ENCODE results near the gene MTMR12.

The MTMR12 gene

DNA sequence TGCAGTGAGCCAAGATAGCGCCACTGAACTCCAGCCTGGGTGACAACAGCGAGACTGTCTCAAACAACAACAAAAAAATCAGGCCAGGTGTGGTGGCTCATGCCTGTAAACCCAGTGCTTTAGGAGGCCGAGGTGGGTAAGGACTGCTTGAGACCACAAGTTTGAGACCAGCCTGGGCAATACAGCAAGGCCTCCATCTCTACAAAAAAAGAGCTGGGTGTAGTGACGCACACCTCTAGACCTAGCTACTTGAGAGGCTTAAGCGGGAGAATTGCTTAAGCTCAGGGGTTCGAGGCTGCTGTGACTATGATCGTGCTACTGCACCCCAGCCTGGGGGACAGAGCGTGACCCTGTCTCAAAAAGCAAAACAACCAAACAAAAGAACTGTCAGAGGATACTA lies 39.9 kb upstream of the MTMR12 start:
- WGBS, 2 donors (ENCODE audit: extremely low coverage in 2 of 2, insufficient read length in 2 of 2, insufficient replicate concordance in 1 of 2): no CpG with 5 or more reads among the region's 8 CpGs

GRCh38 chr5:32346869-32347268 lies 34.1 kb upstream of the MTMR12 start:
- H4K8ac ChIP-seq (ENCODE audit: low read depth, low read length): no peak overlapping the region
- no peak overlapping the region for H2BK15ac ChIP-seq (ENCODE audit: low read length)
- no peak overlapping the region for H2AFZ ChIP-seq (ENCODE audit: low read length)
- no peak overlapping the region for H3K4me2 ChIP-seq (ENCODE audit: insufficient read depth, low read length, poor library complexity, severe bottlenecking)
- H2BK12ac ChIP-seq (ENCODE audit: low read length): no peak overlapping the region
- H3K9ac ChIP-seq (ENCODE audit: low read depth, low read length, poor library complexity): no peak overlapping the region
- no CpG with 5 or more reads among the region's 2 CpGs for WGBS, 2 donors (ENCODE audit: extremely low coverage in 2 of 2, insufficient read length in 2 of 2, insufficient replicate concordance in 1 of 2)
- DNase-seq (ENCODE audit: low spot score): no peak
- H2BK5ac ChIP-seq (ENCODE audit: low read length): no peak overlapping the region
- no peak overlapping the region for H4K91ac ChIP-seq (ENCODE audit: low read depth, low read length, poor library complexity)
- H3K9me3 ChIP-seq (replicated peaks in 1 of 2; ENCODE audit: control insufficient read depth in 2 of 2, insufficient read depth in 1 of 2, low read depth in 1 of 2, low read length in 2 of 2): peaks cover 2 to 10% of the 10 kb centered on the region in 2 donors
- H3K18ac ChIP-seq (ENCODE audit: low read length): no peak overlapping the region
- H3K36me3 ChIP-seq (replicated peaks in 1 of 2; ENCODE audit: control insufficient read depth in 2 of 2, insufficient read depth in 2 of 2, low read length in 2 of 2): no peaks in the 10 kb centered on the region
- no peak overlapping the region for H3K14ac ChIP-seq (ENCODE audit: low read length)
- H3K79me1 ChIP-seq (ENCODE audit: low read depth, low read length): no peaks in the 10 kb centered on the region
- H3K27me3 ChIP-seq (ENCODE audit: control insufficient read depth in 3 of 3, insufficient read depth in 3 of 3, low read depth in 1 of 3, low read length in 3 of 3): no peaks in the 10 kb centered on the region
- no peaks in the 10 kb centered on the region for H3K4me1 ChIP-seq (ENCODE audit: control insufficient read depth in 2 of 2, insufficient read depth in 1 of 2, low read depth in 1 of 2, low read length in 2 of 2)
- H3K4me3 ChIP-seq (ENCODE audit: low read length in 2 of 2): no peak overlapping the region
- no peak overlapping the region for H3K27ac ChIP-seq (replicated peaks; ENCODE audit: low read length)
- no peak overlapping the region for H3K23ac ChIP-seq (ENCODE audit: low read depth, low read length, poor library complexity)
- no peak overlapping the region for H3K4ac ChIP-seq (ENCODE audit: low read length)
- H2AK5ac ChIP-seq (ENCODE audit: low read depth, low read length): no peak overlapping the region
- H2BK120ac ChIP-seq (ENCODE audit: low read depth, low read length): no peak overlapping the region

More for the DNA sequence above, 39.9 kb upstream of the MTMR12 start:
- no peak overlapping the region for H3K14ac ChIP-seq (ENCODE audit: low read length)
- H2AK5ac ChIP-seq (ENCODE audit: low read depth, low read length): no peak overlapping the region
- no peak for DNase-seq (ENCODE audit: low spot score)
- H3K9me3 ChIP-seq (replicated peaks in 1 of 2; ENCODE audit: control insufficient read depth in 2 of 2, insufficient read depth in 1 of 2, low read depth in 1 of 2, low read length in 2 of 2): peaks cover 0 to 1% of the 10 kb centered on the region in 2 donors
- no peak overlapping the region for H3K4ac ChIP-seq (ENCODE audit: low read length)
- H3K4me1 ChIP-seq (ENCODE audit: control insufficient read depth in 2 of 2, insufficient read depth in 1 of 2, low read depth in 1 of 2, low read length in 2 of 2): no peaks in the 10 kb centered on the region
- H3K9ac ChIP-seq (ENCODE audit: low read depth, low read length, poor library complexity): no peak overlapping the region
- no peak overlapping the region for H3K18ac ChIP-seq (ENCODE audit: low read length)
- H3K4me2 ChIP-seq (ENCODE audit: insufficient read depth, low read length, poor library complexity, severe bottlenecking): no peak overlapping the region
- no peaks in the 10 kb centered on the region for H3K79me1 ChIP-seq (ENCODE audit: low read depth, low read length)
- H3K4me3 ChIP-seq (ENCODE audit: low read length in 2 of 2): no peak overlapping the region
- H2BK12ac ChIP-seq (ENCODE audit: low read length): no peak overlapping the region
- H2BK120ac ChIP-seq (ENCODE audit: low read depth, low read length): no peak overlapping the region
- no peak overlapping the region for H2BK15ac ChIP-seq (ENCODE audit: low read length)
- no peak overlapping the region for H2AFZ ChIP-seq (ENCODE audit: low read length)
- no peak overlapping the region for H3K27ac ChIP-seq (replicated peaks; ENCODE audit: low read length)
- H2BK5ac ChIP-seq (ENCODE audit: low read length): no peak overlapping the region
- no peak overlapping the region for H4K8ac ChIP-seq (ENCODE audit: low read depth, low read length)
- H4K91ac ChIP-seq (ENCODE audit: low read depth, low read length, poor library complexity): no peak overlapping the region
- H3K27me3 ChIP-seq (ENCODE audit: control insufficient read depth in 3 of 3, insufficient read depth in 3 of 3, low read depth in 1 of 3, low read length in 3 of 3): no peaks in the 10 kb centered on the region
- no peak overlapping the region for H3K23ac ChIP-seq (ENCODE audit: low read depth, low read length, poor library complexity)
- peaks cover 5 to 46% of the 10 kb centered on the region in 2 donors for H3K36me3 ChIP-seq (replicated peaks in 1 of 2; ENCODE audit: control insufficient read depth in 2 of 2, insufficient read depth in 2 of 2, low read length in 2 of 2)

DNA sequence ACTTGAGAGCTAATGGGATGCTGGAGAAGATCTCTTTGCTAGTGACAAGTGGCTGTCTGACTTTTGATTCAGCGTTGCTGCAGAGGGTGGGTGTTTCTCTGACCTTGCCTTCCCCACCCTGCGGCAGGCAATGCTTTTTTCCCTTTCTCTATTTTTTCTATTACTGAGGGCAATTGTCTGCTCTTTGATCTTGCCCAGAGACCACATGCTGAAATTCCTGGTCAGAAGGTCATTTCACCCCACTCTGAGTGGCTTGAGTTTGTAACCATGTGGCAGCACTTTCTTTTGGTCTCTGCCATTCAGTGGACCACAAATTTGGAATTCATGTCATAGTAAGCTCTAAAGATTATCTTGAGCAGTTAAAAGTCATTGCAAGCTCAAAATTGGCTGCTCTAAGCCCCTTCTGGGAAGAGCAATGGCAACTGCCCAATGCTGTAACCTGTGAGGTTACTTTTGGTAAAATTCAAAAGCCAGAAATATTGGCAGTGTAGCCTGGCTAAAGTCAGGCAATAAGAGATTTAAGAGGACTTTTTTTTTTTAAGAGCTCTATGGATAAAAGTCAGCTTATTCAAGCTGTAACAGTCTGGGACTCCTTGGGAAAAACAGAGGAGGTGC lies 30.4 kb upstream of the MTMR12 start:
- H3K9me3 ChIP-seq (replicated peaks in 1 of 2; ENCODE audit: control insufficient read depth in 2 of 2, insufficient read depth in 1 of 2, low read depth in 1 of 2, low read length in 2 of 2): peaks cover 6 to 31% of the 10 kb centered on the region in 2 donors
- no peaks in the 10 kb centered on the region for H3K27me3 ChIP-seq (ENCODE audit: control insufficient read depth in 3 of 3, insufficient read depth in 3 of 3, low read depth in 1 of 3, low read length in 3 of 3)
- H4K91ac ChIP-seq (ENCODE audit: low read depth, low read length, poor library complexity): no peak overlapping the region
- no peak overlapping the region for H3K18ac ChIP-seq (ENCODE audit: low read length)
- no peak overlapping the region for H3K4me3 ChIP-seq (ENCODE audit: low read length in 2 of 2)
- no peak overlapping the region for H2AFZ ChIP-seq (ENCODE audit: low read length)
- no peak overlapping the region for H2BK12ac ChIP-seq (ENCODE audit: low read length)
- no CpG with 5 or more reads among the region's 2 CpGs for WGBS, 2 donors (ENCODE audit: extremely low coverage in 2 of 2, insufficient read length in 2 of 2, insufficient replicate concordance in 1 of 2)
- H3K14ac ChIP-seq (ENCODE audit: low read length): no peak overlapping the region
- no peak overlapping the region for H2BK5ac ChIP-seq (ENCODE audit: low read length)
- H2AK5ac ChIP-seq (ENCODE audit: low read depth, low read length): no peak overlapping the region
- no peaks in the 10 kb centered on the region for H3K4me1 ChIP-seq (ENCODE audit: control insufficient read depth in 2 of 2, insufficient read depth in 1 of 2, low read depth in 1 of 2, low read length in 2 of 2)
- no peak overlapping the region for H4K8ac ChIP-seq (ENCODE audit: low read depth, low read length)
- H3K4me2 ChIP-seq (ENCODE audit: insufficient read depth, low read length, poor library complexity, severe bottlenecking): no peak overlapping the region
- H2BK15ac ChIP-seq (ENCODE audit: low read length): no peak overlapping the region
- no peak overlapping the region for H3K9ac ChIP-seq (ENCODE audit: low read depth, low read length, poor library complexity)
- H3K79me1 ChIP-seq (ENCODE audit: low read depth, low read length): no peaks in the 10 kb centered on the region
- DNase-seq (ENCODE audit: low spot score): no peak
- H2BK120ac ChIP-seq (ENCODE audit: low read depth, low read length): no peak overlapping the region
- no peaks in the 10 kb centered on the region for H3K36me3 ChIP-seq (replicated peaks in 1 of 2; ENCODE audit: control insufficient read depth in 2 of 2, insufficient read depth in 2 of 2, low read length in 2 of 2)
- H3K27ac ChIP-seq (replicated peaks; ENCODE audit: low read length): no peak overlapping the region
- H3K4ac ChIP-seq (ENCODE audit: low read length): no peak overlapping the region
- H3K23ac ChIP-seq (ENCODE audit: low read depth, low read length, poor library complexity): no peak overlapping the region

GRCh38 chr5:32342656-32343055 lies 29.9 kb upstream of the MTMR12 start:
- H3K9me3 ChIP-seq (replicated peaks in 1 of 2; ENCODE audit: control insufficient read depth in 2 of 2, insufficient read depth in 1 of 2, low read depth in 1 of 2, low read length in 2 of 2): peaks cover 6 to 31% of the 10 kb centered on the region in 2 donors
- H2BK12ac ChIP-seq (ENCODE audit: low read length): no peak overlapping the region
- no peak overlapping the region for H3K4ac ChIP-seq (ENCODE audit: low read length)
- H3K27me3 ChIP-seq (ENCODE audit: control insufficient read depth in 3 of 3, insufficient read depth in 3 of 3, low read depth in 1 of 3, low read length in 3 of 3): no peaks in the 10 kb centered on the region
- no peak overlapping the region for H3K9ac ChIP-seq (ENCODE audit: low read depth, low read length, poor library complexity)
- no peak overlapping the region for H2BK5ac ChIP-seq (ENCODE audit: low read length)
- no peak overlapping the region for H3K14ac ChIP-seq (ENCODE audit: low read length)
- no peaks in the 10 kb centered on the region for H3K36me3 ChIP-seq (replicated peaks in 1 of 2; ENCODE audit: control insufficient read depth in 2 of 2, insufficient read depth in 2 of 2, low read length in 2 of 2)
- no peak overlapping the region for H4K8ac ChIP-seq (ENCODE audit: low read depth, low read length)
- no peak overlapping the region for H2BK15ac ChIP-seq (ENCODE audit: low read length)
- H2AK5ac ChIP-seq (ENCODE audit: low read depth, low read length): no peak overlapping the region
- no peak overlapping the region for H3K27ac ChIP-seq (replicated peaks; ENCODE audit: low read length)
- no peaks in the 10 kb centered on the region for H3K79me1 ChIP-seq (ENCODE audit: low read depth, low read length)
- H2BK120ac ChIP-seq (ENCODE audit: low read depth, low read length): no peak overlapping the region
- H2AFZ ChIP-seq (ENCODE audit: low read length): no peak overlapping the region
- DNase-seq (ENCODE audit: low spot score): no peak
- no CpG with 5 or more reads among the region's 4 CpGs for WGBS, 2 donors (ENCODE audit: extremely low coverage in 2 of 2, insufficient read length in 2 of 2, insufficient replicate concordance in 1 of 2)
- H3K4me3 ChIP-seq (ENCODE audit: low read length in 2 of 2): no peak overlapping the region
- no peak overlapping the region for H3K23ac ChIP-seq (ENCODE audit: low read depth, low read length, poor library complexity)
- H3K4me2 ChIP-seq (ENCODE audit: insufficient read depth, low read length, poor library complexity, severe bottlenecking): no peak overlapping the region
- H4K91ac ChIP-seq (ENCODE audit: low read depth, low read length, poor library complexity): no peak overlapping the region
- H3K18ac ChIP-seq (ENCODE audit: low read length): no peak overlapping the region
- no peaks in the 10 kb centered on the region for H3K4me1 ChIP-seq (ENCODE audit: control insufficient read depth in 2 of 2, insufficient read depth in 1 of 2, low read depth in 1 of 2, low read length in 2 of 2)

All from neuronal stem cell (in vitro differentiated cells).